T-helper 1 cell (primary cell): ENCODE results near the gene RNF224.
A peak's percentile ranks its signal among the peaks of the same experiment; 100 is the strongest.

ENCODE experiments used
- DNase-seq, 5 donors: peaks; one replicate each; pipeline ENCODE4 v3.0.0-alpha.2; 2012 to 2020

RNF224 gene

DNA sequence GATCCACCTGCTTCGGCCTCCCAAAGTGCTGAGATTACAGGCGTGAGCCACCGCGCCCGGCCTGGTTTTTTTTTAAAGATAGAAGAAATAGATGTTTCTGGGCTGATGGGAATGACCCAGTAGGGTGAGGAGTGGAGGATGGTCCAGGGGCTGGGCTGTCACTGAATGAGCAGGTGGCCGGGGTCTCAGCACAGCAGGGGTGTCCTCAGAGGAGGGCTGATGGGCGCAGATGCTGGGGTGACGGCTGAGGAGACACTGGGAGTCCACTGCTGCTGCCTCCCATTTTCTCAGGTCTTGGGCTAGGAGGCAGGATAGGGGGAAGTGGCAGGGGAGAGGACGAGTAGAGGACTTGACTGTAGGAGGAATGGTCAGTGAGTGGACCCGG, 47.9 kb downstream of the RNF224 start:
- DNase-seq = no peak

DNA sequence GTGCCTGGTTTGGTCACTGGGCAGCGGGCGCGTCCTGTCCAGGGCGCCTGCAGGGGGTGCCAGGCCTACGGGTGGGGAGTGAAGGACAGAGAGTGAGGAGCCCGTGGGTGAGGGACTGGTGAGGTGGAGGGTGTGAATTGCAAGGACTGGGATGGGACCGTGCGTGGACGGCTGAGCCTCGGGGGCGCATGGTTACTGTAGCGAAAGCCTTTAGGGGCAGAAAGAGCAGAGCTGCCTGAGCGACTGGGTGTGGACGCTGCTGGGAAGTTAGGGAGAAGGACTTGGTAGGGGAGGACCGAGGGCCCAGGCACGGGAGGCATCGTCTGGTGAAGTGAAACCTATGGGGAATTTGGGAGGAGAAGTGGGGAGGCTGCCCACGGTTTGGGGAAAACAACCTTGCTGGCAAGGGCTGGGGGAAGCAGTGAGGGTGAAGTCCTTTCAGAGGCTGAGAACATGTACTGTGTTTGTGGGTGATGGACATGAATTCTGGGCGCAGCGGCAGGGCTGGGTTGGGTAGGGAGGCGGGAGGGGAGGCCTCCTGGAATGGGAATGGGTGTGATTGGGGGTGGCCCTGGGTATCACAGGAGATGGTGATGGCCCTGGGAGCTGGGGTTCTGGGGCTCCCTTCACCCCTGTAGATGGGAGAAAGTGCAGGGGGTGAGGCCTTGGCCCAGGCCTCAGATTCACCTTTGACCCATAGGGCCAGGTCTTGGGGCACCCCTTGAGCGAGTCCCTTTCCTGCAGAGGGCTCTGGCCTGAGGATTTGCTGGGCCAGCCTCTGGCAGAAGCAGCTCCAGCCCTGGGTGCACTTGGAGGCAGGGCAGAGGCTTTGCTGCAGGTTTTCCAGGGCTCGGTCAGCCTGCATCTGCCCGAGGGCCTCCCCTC, 48.5 kb downstream of the RNF224 start:
- no peak for DNase-seq

DNA sequence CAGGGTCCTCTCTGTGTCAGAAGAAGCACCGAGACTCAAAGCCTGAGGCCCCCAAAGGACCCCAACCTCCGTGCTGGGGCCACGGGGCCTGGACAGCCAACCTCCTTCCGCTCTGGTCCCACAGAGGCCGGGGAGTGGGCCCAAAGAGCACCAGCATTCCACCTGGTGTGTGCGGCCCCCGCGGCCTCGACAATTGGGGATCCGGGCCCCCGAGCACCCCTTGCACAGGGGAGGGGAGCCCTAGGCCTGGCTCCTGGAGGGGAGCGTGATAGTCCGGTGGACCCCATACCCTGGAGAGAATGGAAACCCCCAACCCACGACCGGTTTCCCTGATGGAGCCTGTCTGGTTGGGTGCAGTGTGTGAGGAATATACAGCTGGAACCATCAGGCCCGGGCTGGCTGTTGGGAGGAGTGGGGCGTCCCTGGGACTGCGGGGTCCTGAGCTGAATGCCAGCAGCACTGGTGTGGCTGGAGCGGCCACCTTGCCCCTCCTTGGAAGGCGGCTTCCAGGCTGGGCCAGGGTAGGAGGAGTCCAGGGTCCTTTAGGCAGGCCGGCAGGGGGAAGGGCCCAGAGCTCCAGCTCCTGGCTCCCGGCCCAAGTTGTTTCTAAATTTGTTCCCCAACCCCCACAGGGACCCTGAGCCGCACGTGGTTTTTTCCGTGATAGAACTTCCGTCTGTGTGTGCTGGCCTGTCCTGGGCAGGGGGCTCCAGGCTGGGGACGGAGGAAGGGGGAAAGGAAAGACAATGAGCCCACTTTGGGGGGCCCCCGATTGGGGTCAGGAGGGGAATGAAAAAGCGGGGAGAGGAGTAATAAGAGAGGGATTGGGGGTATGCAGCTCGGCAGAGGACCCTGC, 49.4 kb downstream of the RNF224 start:
- no peak for DNase-seq

DNA sequence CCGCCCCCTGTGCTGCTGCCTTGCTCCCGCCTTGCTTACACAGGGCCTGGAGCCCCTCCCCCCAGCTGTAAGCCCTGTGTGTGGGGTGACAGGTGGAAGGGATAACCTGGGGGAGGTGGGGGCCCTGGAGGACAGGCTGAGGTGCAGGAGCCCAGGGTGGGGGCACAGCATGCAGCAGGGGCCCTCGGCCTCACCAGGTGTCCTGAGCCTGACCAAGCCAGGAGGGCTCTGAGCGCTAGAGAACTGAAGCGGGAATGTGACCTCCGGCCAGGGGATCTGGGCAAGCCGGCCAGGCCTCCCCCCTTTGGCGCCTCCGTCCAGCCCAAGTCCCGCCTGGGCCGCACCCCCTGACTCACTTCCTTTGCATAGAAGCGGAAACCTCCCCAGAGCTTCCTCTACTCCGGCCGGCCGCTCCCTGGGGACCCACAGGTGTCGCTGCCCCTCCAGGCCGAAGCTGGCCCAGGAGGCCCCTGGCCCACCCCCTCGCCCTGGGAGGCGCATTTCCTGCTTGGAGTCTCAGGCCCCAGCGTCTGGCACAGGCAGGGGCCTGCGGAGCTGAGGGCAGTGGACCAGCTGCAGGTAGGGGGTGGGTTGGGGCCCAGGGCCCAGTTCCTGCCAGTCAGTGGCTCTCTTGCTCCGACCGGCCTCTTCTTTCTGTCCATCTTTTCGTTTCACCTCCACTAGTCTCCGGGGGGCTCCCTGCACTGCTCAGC, 50.2 kb downstream of the RNF224 start, which contains the start of gene TOR4A:
Gene TOR4A (plus strand): TSS at position 398 of the 713 bp plus-strand sequence. CDS start 964 bp downstream, outside the sequence.
- DNase-seq = peak in 1 of 5 donors; percentile 58

DNA sequence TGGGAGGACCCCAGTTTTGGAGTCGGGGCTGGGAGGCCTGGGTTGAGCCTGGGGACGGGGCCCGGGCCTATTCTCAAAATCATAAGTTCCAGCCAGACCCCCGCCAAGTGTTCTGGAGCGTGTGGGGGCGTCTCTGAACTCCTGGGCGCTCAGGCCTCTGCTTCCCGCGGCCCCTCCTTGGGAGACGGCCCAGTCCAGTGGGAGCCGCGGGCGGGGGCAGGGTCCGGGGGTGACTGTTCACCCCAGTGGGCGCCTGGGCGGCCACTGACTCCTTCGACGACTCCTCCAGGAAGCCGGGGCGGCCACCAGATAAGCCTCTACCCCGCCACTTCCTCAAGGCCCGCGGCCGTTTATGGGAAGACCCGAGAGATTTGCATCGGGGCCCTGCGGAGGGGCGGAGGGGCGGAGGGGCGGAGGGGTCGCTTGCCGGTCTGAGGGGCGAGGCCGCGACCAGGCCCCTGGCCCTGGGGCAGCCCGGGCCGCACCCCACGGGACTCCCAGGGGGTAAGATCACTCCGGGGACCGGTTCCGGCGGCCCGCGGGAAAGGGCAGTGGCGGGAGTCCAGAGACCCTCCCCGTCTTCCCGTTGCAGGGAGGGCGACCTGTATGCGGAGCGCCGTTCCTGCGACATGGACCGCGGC, 50.9 kb downstream of the RNF224 start:
- no peak for DNase-seq
